K562 (cell line): ENCODE results near the gene SLC26A6. TPM values are rescaled to one million over a fixed set of nuclear protein-coding genes. Genes with fewer than 3 reads are reported as not detected.

Experiments
- ATAC-seq: fragments of 200-7000 bp; cut with Tn5 transposase; 3 replicates; pipeline ENCODE4 v1.9.1; 2020; ENCODE audit warnings: moderate library complexity
- BruUV-seq: library from RNA; stranded (reverse); fragments of 400-500 nt; replicated peaks from 2 replicates; lab custom pipeline; 2021; lab: Mats Ljungman, UMichigan
- CTCF ChIA-PET: fragments of 300-600 bp; formaldehyde crosslinking; extraction: SDS; loops from one replicate; lab custom pipeline; 2021; ENCODE audit warnings: low intra/inter-chr PET ratio; lab: Yijun Ruan, JAX
- POLR2A ChIA-PET: fragments of 300-600, 350-650 bp; sonication (Branson Sonifier 250); formaldehyde crosslinking; extraction: SDS; loops from one replicate; lab custom pipeline; 2021; ENCODE audit warnings: antibody characterized with exemption, inconsistent platforms; lab: Yijun Ruan, JAX
- DNase-seq, 4 experiments: peaks; one replicate each; pipeline versions ENCODE4 v3.0.0 to v3.0.0-alpha.2; 2011 to 2018; ENCODE audit warnings: low spot score in 3 of 4, mixed read lengths in 3 of 4; ENCODE audit errors: extremely low read depth in 1 of 4
- FAIRE-seq: peaks from 2 replicates; lab custom pipeline; 2011; peaks lifted over from hg19 to GRCh38; lab: Jason Lieb, UNC
- H2AFZ ChIP-seq: 2 replicates; pipeline ENCODE4 v1.6.0; 2011; ENCODE audit warnings: low read depth, low read length, control low read depth, inconsistent platforms
- H3K27ac ChIP-seq: fragments of 200-600 bp; 3 replicates; pipeline ENCODE4 v1.8.0; 2011; ENCODE audit warnings: low read depth, mild to moderate bottlenecking, control low read depth, inconsistent platforms, low read length, moderate library complexity, mixed read lengths; ENCODE audit errors: extremely low read depth
- H3K27me3 ChIP-seq, 2 experiments: fragments of 300-600 bp in 1 of 2; 2 replicates in 1 of 2; 3 replicates in 1 of 2; pipeline versions ENCODE4 v1.6.0 to v1.8.0; 2011; ENCODE audit warnings: inconsistent platforms in 2 of 2, low read length in 2 of 2, mild to moderate bottlenecking in 1 of 2, mixed read lengths in 1 of 2, moderate library complexity in 1 of 2; ENCODE audit not compliant: control insufficient read depth in 2 of 2, insufficient read depth in 2 of 2
- H3K36me3 ChIP-seq: fragments of 300-600 bp; 3 replicates; pipeline ENCODE4 v1.8.0; 2011; ENCODE audit warnings: mild to moderate bottlenecking, low read length, inconsistent platforms; ENCODE audit not compliant: control insufficient read depth, insufficient read depth
- H3K4me1 ChIP-seq, 2 experiments: fragments of 200-600 bp in 1 of 2; replicated peaks in 1 of 2; 2 replicates in 1 of 2; 3 replicates in 1 of 2; pipeline versions ENCODE4 v1.5.1 to v1.8.0; 2011; ENCODE audit warnings: inconsistent platforms in 2 of 2, low read length in 2 of 2, mild to moderate bottlenecking in 1 of 2, mixed read lengths in 1 of 2, moderate library complexity in 1 of 2; ENCODE audit not compliant: control insufficient read depth in 2 of 2, insufficient read depth in 2 of 2
- H3K4me2 ChIP-seq: 2 replicates; pipeline ENCODE4 v1.6.1; 2011; ENCODE audit warnings: low read length, control low read depth, inconsistent platforms, mixed read lengths; ENCODE audit not compliant: insufficient read depth
- H3K4me3 ChIP-seq: fragments of 200-600 bp; sonication (generic), shearing (Covaris generic); 2 replicates; pipeline ENCODE4 v1.5.1; 2016; ENCODE audit warnings: control low read depth, inconsistent platforms
- H3K79me2 ChIP-seq: fragments of 200-600 bp; 3 replicates; pipeline ENCODE4 v1.8.0; 2011; ENCODE audit warnings: low read length, inconsistent platforms; ENCODE audit not compliant: control insufficient read depth, insufficient read depth
- H3K9ac ChIP-seq, 2 experiments: 2 replicates each; pipeline versions ENCODE4 v1.6.0 to v1.6.1; 2011; ENCODE audit warnings: low read depth in 2 of 2, low read length in 2 of 2, control low read depth in 1 of 2, inconsistent platforms in 1 of 2, mild to moderate bottlenecking in 1 of 2, mixed read lengths in 1 of 2; ENCODE audit not compliant: insufficient read depth in 1 of 2
- H3K9me1 ChIP-seq: one replicate; pipeline ENCODE4 v1.6.0; 2011; ENCODE audit warnings: inconsistent platforms, mild to moderate bottlenecking, low read length, moderate library complexity; ENCODE audit not compliant: control insufficient read depth, insufficient read depth
- H3K9me3 ChIP-seq: replicated peaks from 2 replicates; pipeline ENCODE4 v1.5.1; 2011; ENCODE audit warnings: low read depth, low read length, inconsistent platforms; ENCODE audit not compliant: control insufficient read depth, insufficient read depth
- H4K20me1 ChIP-seq: replicated peaks from 2 replicates; pipeline ENCODE4 v1.6.1; 2011; ENCODE audit warnings: low read length, inconsistent platforms, mixed read lengths; ENCODE audit not compliant: control insufficient read depth, insufficient read depth
- KAT2B ChIP-seq: IDR thresholded peaks from one replicate; pipeline ENCODE4 v1.6.1; 2012; ENCODE audit warnings: low read depth, mild to moderate bottlenecking, control low read depth, inconsistent platforms, low read length, moderate library complexity
- NBN ChIP-seq: fragments of 450-650 bp; IDR thresholded peaks from 2 replicates; pipeline ENCODE4 v1.6.1; 2016; ENCODE audit warnings: low read depth, mild to moderate bottlenecking
- RBFOX2 ChIP-seq: fragments of 200-400 bp; formaldehyde crosslinking; IDR thresholded peaks from 2 replicates; pipeline ENCODE4 v1.6.1; 2017; ENCODE audit warnings: low read depth, mild to moderate bottlenecking, low read length, moderate library complexity
- ZNF584 ChIP-seq: fragments of 200-800 bp; sonication (Bioruptor generic); IDR thresholded peaks from 2 replicates; pipeline ENCODE4 v1.6.1; 2016; ENCODE audit warnings: low read depth, mild to moderate bottlenecking, missing genetic modification characterization, missing compliant biosample characterization
- WGBS: fragments of 100-300 bp; shearing (Covaris generic); methylation state at CpG from one replicate; pipeline ENCODE4 v1.1.6; 2016; ENCODE audit warnings: low coverage, mixed read lengths; ENCODE audit not compliant: insufficient coverage; ENCODE audit errors: missing lambda C conversion rate; 5-methylcytosine and 5-hydroxymethylcytosine counted together
- in situ Hi-C: fragments of 300-500 bp; cut with MboI; formaldehyde crosslinking; loops from 4 replicates; pipeline ENCODE4 v1.15.0; 2018; ENCODE audit warnings: inconsistent platforms, mixed read lengths
- intact Hi-C: fragments of 100-400 bp; cut with micrococcal nuclease; formaldehyde crosslinking; loops from 2 replicates; pipeline ENCODE4 v1.14.2; 2022
- polyA plus RNA-seq, 8 experiments: library from polyadenylated mRNA; depleted of rRNA in 4 of 8; stranded (reverse) in 5 of 8; unstranded in 3 of 8; fragments of >200 nt; fragmentation: Nextera tagmentation in 2 of 8; fragmentation: Illumina TruSeq in 1 of 8; extraction: Ambion mirVana in 2 of 8; extraction: Trizol in 1 of 8; gene quantifications; 2 replicates each; pipeline versions ENCODE4 v1.2.1 to v1.2.3, GENCODE V29; 2011 to 2014; ENCODE audit warnings: inconsistent platforms in 1 of 8, missing spikeins in 1 of 8
- total RNA-seq, 7 experiments: library from RNA; depleted of rRNA in 6 of 7; stranded (reverse); fragments of >200 nt in 6 of 7; fragmentation: Illumina TruSeq in 2 of 7; extraction: Trizol in 2 of 7; gene quantifications; 2 replicates each; pipeline versions ENCODE4 v1.2.1 to v1.2.3, GENCODE V29; 2011 to 2021; ENCODE audit warnings: low replicate concordance in 1 of 7
- TF ChIP-seq, protein P1 (sequence below): fragments of 450-650 bp; formaldehyde crosslinking; IDR thresholded peaks from 2 replicates; pipeline ENCODE4 v1.4.0; 2020; ENCODE audit warnings: mild to moderate bottlenecking

The SLC26A6 gene
- total and polyA plus RNA-seq, 9 of the 15 experiments (the other 6 are each of a cell fraction or from before 2014, with no cell fraction given), result 2.1 to 27.2 (median 14.8) TPM

DNA sequence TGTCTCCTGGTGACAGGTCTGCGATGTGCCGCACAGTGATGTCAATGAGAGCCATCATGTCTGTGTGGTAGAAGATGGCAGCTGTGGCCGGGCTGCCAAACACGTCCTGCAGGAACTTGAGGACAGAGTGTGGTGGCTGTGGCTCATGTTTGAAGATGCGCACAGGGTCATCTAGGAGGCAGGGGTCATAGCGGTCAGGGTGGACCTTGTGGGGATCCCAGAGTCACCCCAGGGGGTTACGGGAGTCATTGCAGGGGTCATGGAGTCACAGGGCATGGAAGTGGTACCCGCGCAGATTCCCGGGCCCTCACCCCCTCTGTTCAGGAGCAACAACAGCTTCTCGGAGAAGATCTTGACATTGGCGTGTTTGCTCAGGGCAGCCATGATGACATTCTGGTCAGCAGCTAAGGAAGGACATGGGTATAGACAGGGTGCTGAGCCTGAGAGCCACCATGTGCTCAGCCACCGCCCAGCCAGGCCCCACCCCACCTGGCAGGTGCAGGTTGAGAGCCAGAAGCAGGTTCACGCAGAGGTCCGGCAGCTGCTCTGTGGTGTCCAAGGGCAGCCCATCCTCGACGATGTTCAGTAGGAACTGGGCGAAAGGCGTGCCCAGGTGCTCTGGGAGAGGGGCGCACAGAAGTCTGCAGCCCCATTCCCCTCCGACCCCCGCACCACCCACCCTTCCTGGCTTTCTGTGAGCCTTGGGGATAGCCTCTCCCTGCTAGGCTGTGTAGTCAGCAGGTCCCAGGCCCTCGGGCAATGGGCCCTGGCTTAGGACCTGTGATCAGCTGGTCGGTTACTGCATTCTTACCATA is 43.5 kb upstream of the SLC26A6 start:
- ChIA-PET CTCF (no interaction called here), POLR2A (interaction anchor here (0.9 kb wide), 1 partner anchor 15 kb away, joined by 3 read pairs; no protein-coding TSS in a partner anchor)
- BruUV-seq, result no TSS peak
- H3K4me2 ChIP-seq, result no peak overlapping the region
- peaks cover 9% of the 10 kb centered on the region for H3K79me2 ChIP-seq
- in situ Hi-C loops, result no loop called here
- H3K9me1 ChIP-seq, result no peaks in the 10 kb centered on the region
- no peak overlapping the region for H3K9ac ChIP-seq
- intact Hi-C loops, result no loop called here
- no peaks in the 10 kb centered on the region for H4K20me1 ChIP-seq
- ATAC-seq (no peak), DNase-seq (no peak), FAIRE-seq (no peak)
- WGBS, result 90% methylated on average over 12 of the region's 24 CpGs
- peaks cover 6 to 7% of the 10 kb centered on the region in 2 experiments; a peak in 4 of 5 replicates for H3K4me1 ChIP-seq
- peaks cover 59% of the 10 kb centered on the region; the same call in 2 of the 3 replicates for H3K36me3 ChIP-seq
- no peak overlapping the region for H3K4me3 ChIP-seq
- TF ChIP-seq NBN (no peak), KAT2B (no peak), RBFOX2 (peak; percentile 3; the same call in 1 of the 2 replicates), ZNF584 (CRISPR knock-in tag) (no peak)
- TF ChIP-seq, protein P1, sequence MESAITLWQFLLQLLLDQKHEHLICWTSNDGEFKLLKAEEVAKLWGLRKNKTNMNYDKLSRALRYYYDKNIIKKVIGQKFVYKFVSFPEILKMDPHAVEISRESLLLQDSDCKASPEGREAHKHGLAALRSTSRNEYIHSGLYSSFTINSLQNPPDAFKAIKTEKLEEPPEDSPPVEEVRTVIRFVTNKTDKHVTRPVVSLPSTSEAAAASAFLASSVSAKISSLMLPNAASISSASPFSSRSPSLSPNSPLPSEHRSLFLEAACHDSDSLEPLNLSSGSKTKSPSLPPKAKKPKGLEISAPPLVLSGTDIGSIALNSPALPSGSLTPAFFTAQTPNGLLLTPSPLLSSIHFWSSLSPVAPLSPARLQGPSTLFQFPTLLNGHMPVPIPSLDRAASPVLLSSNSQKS, result no peak
- no peak overlapping the region for H2AFZ ChIP-seq
- no peaks in the 10 kb centered on the region for H3K27me3 ChIP-seq
- no peak overlapping the region for H3K27ac ChIP-seq
- no peaks in the 10 kb centered on the region for H3K9me3 ChIP-seq
